Measurements from ENCODE around the gene MAS1. TPM values are rescaled to one million over a fixed set of nuclear protein-coding genes. Genes with fewer than 3 reads are reported as not detected.

MAS1 gene
- total and polyA plus RNA-seq, 2 donors (not counting 1 experiment from before 2014, with no cell fraction given), result not detected

GRCh38 chr6:159939591-159940016 lies 48.8 kb downstream of the MAS1 start:
- Histone ChIP-seq H3K9ac (ENCODE audit: low read length) (no peak overlapping the region), H3K4me1 (ENCODE audit: control insufficient read depth in 2 of 2, insufficient read depth in 2 of 2, low read length in 2 of 2) (no peaks in the 10 kb centered on the region), H3K79me2 (ENCODE audit: control insufficient read depth, insufficient read depth, low read length) (no peaks in the 10 kb centered on the region), H2AFZ (ENCODE audit: insufficient read depth, low read depth, low read length, poor library complexity, severe bottlenecking) (no peak overlapping the region), H3K4me2 (replicated peaks; ENCODE audit: low read depth, low read length, poor library complexity, severe bottlenecking) (no peak overlapping the region), H3K9me3 (ENCODE audit: control extremely low read depth in 1 of 3, control insufficient read depth in 2 of 3, insufficient read depth in 1 of 3, low read length in 2 of 3) (peaks cover 0 to 9% (median 7%) of the 10 kb centered on the region in 3 donors), H3K27me3 (replicated peaks in 1 of 4; ENCODE audit: control extremely low read depth in 1 of 4, control insufficient read depth in 3 of 4, insufficient read depth in 4 of 4, low read length in 3 of 4) (peaks cover 0 to 3% (median 1%) of the 10 kb centered on the region in 4 experiments), H3K36me3 (replicated peaks in 1 of 2; ENCODE audit: control extremely low read depth in 1 of 2, control insufficient read depth in 1 of 2, extremely low read depth in 1 of 2, insufficient read depth in 2 of 2, low read length in 1 of 2) (no peaks in the 10 kb centered on the region), H3K27ac (ENCODE audit: low read length in 2 of 2) (no peak overlapping the region), H3K4me3 (ENCODE audit: control extremely low read depth in 1 of 5, extremely low read depth in 1 of 5, insufficient read depth in 1 of 5, low read depth in 2 of 5, low read length in 4 of 5) (no peak overlapping the region), H4K20me1 (ENCODE audit: control insufficient read depth, insufficient read depth, low read length, poor library complexity, severe bottlenecking) (no peaks in the 10 kb centered on the region)
- Mint-ChIP-seq H3K27ac (no peak overlapping the region), H3K27me3 (peaks cover 33% of the 10 kb centered on the region), H3K4me1 (no peaks in the 10 kb centered on the region), H3K9me3 (ENCODE audit: insufficient read depth) (peaks cover 2% of the 10 kb centered on the region), H3K4me3 (no peak overlapping the region)
- ChIA-PET CTCF (interaction anchor here (2.0 kb wide), 1 partner anchor 76 kb away, joined by 6 read pairs; no protein-coding TSS in a partner anchor), POLR2A (no interaction called here)
- intact Hi-C loops (cut with micrococcal nuclease), result loop anchor here (10.0 kb wide), 1 partner anchor 765 kb away; no protein-coding TSS in a partner anchor
- DNase-seq (no peak), ATAC-seq (ENCODE audit: low read depth) (no peak)
- WGBS (ENCODE audit: insufficient coverage), result 96% methylated on average over 5 of the region's 6 CpGs
- TF ChIP-seq EZH2 (IDR thresholded peaks at IDR 0.05; ENCODE audit: borderline replicate concordance, insufficient read depth, low read depth, low read length, poor library complexity, severe bottlenecking), result no peak
- TF ChIP-seq CTCF (IDR thresholded peaks at IDR 0.05), result no peak

Other genes with a start within 250 kb of the MAS1 start
- 94.7 and 97.6 TPM in 2 replicates for gene SOD2, start 197.7 kb upstream of the MAS1 start, total RNA-seq
- gene SOD2, start 197.7 kb upstream of the MAS1 start, polyA plus RNA-seq, result 66.0 and 78.5 TPM in 2 replicates
- 165 TPM in 2 replicates for gene WTAP, start 163.5 kb upstream of the MAS1 start, total RNA-seq
- gene WTAP, start 163.5 kb upstream of the MAS1 start, polyA plus RNA-seq, result 34.2 and 47.3 TPM in 2 replicates
- gene ACAT2, start 128.9 kb upstream of the MAS1 start, total RNA-seq, result 31.1 and 32.6 TPM in 2 replicates
- 6.5 and 10.5 TPM in 2 replicates for gene ACAT2, start 128.9 kb upstream of the MAS1 start, polyA plus RNA-seq
- 137 and 150 TPM in 2 replicates for gene TCP1, start 101.4 kb upstream of the MAS1 start, total RNA-seq
- gene TCP1, start 101.4 kb upstream of the MAS1 start, polyA plus RNA-seq, result 63.8 and 127 TPM in 2 replicates
- gene MRPL18, start 100.5 kb upstream of the MAS1 start, total RNA-seq, result 27.5 and 32.1 TPM in 2 replicates
- 32.6 and 35.1 TPM in 2 replicates for gene MRPL18, start 100.5 kb upstream of the MAS1 start, polyA plus RNA-seq
- gene PNLDC1, start 90.7 kb upstream of the MAS1 start, total RNA-seq, result 0.46 and 0.71 TPM in 2 replicates
- gene PNLDC1, start 90.7 kb upstream of the MAS1 start, polyA plus RNA-seq, result 0.13 and 1.3 TPM in 2 replicates
- 53.3 and 58.0 TPM in 2 replicates for gene IGF2R, start 78.1 kb downstream of the MAS1 start, total RNA-seq
- 9.5 and 11.5 TPM in 2 replicates for gene IGF2R, start 78.1 kb downstream of the MAS1 start, polyA plus RNA-seq
- gene SLC22A1, start 230.8 kb downstream of the MAS1 start, total RNA-seq, result 1.5 and 1.7 TPM in 2 replicates
- gene SLC22A1, start 230.8 kb downstream of the MAS1 start, polyA plus RNA-seq, result 0.17 and 0.18 TPM in 2 replicates

Measured in B cell (primary cell).